Chondrocyte (in vitro differentiated cells): ENCODE data around the gene COL19A1. TPM values are rescaled to one million over a fixed set of nuclear protein-coding genes. Genes with fewer than 3 reads are reported as not detected.

Source experiments
- DNase-seq: peaks from one replicate; pipeline ENCODE4 v3.0.0; 2021; ENCODE audit warnings: mixed read lengths, low spot score
- H3K27ac Mint-ChIP-seq: one replicate; pipeline ENCODE4 v1.8.0; 2021; ENCODE audit warnings: mild to moderate bottlenecking, moderate library complexity, mixed read lengths; ENCODE audit not compliant: unreplicated experiment
- H3K27me3 Mint-ChIP-seq: 2 replicates; pipeline ENCODE4 v1.8.0; 2021; ENCODE audit warnings: low read depth, mixed read lengths
- H3K36me3 Mint-ChIP-seq: 2 replicates; pipeline ENCODE4 v1.8.0; 2021; ENCODE audit warnings: low read depth, mixed read lengths
- H3K4me1 Mint-ChIP-seq: 2 replicates; pipeline ENCODE4 v1.8.0; 2021; ENCODE audit warnings: low read depth, mild to moderate bottlenecking, mixed read lengths
- H3K4me3 Mint-ChIP-seq: one replicate; pipeline ENCODE4 v1.8.0; 2021; ENCODE audit warnings: mild to moderate bottlenecking, moderate library complexity, mixed read lengths; ENCODE audit not compliant: unreplicated experiment
- H3K9me3 Mint-ChIP-seq: 2 replicates; pipeline ENCODE4 v1.8.0; 2021; ENCODE audit warnings: low read depth, mixed read lengths
- total RNA-seq: library from RNA; stranded (reverse); gene quantifications from 3 replicates; pipeline ENCODE4 v1.2.1, GENCODE V29; 2021
- TF ChIP-seq, protein P1 (sequence below): fragments of 200-600 bp; sonication (generic); IDR thresholded peaks from 2 replicates; pipeline ENCODE4 v1.5.0; 2021; ENCODE audit warnings: antibody characterized with exemption, mild to moderate bottlenecking, moderate library complexity

Gene COL19A1
- total RNA-seq, 1 donor from 2014 or later: 2.0 TPM

DNA sequence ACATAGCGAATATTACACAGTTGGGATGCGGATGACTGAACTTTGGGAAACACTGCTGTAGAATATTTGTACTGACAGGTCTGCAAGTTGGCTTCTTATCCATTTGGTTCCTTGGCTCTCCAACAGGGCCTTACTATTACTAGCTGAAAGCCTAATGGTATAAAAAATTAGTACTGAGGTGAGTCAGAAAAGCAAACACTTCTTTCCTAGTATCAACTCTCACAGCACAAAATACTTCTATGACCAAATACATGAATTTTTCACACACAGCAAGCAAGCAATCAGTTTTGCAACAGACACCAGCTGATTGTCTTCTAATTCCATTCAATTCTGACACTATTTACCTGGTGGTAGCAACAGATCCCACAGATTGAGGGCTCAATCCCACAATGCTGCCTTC, 268.2 kb downstream of the COL19A1 start:
- Mint-ChIP-seq H3K36me3 (no peaks in the 10 kb centered on the region), H3K27me3 (peaks cover 2% of the 10 kb centered on the region), H3K27ac (no peak overlapping the region), H3K4me1 (no peaks in the 10 kb centered on the region), H3K9me3 (no peaks in the 10 kb centered on the region), H3K4me3 (no peak overlapping the region)
- TF ChIP-seq, protein P1, sequence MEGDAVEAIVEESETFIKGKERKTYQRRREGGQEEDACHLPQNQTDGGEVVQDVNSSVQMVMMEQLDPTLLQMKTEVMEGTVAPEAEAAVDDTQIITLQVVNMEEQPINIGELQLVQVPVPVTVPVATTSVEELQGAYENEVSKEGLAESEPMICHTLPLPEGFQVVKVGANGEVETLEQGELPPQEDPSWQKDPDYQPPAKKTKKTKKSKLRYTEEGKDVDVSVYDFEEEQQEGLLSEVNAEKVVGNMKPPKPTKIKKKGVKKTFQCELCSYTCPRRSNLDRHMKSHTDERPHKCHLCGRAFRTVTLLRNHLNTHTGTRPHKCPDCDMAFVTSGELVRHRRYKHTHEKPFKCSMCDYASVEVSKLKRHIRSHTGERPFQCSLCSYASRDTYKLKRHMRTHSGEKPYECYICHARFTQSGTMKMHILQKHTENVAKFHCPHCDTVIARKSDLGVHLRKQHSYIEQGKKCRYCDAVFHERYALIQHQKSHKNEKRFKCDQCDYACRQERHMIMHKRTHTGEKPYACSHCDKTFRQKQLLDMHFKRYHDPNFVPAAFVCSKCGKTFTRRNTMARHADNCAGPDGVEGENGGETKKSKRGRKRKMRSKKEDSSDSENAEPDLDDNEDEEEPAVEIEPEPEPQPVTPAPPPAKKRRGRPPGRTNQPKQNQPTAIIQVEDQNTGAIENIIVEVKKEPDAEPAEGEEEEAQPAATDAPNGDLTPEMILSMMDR: no peak
- DNase-seq: no peak

DNA sequence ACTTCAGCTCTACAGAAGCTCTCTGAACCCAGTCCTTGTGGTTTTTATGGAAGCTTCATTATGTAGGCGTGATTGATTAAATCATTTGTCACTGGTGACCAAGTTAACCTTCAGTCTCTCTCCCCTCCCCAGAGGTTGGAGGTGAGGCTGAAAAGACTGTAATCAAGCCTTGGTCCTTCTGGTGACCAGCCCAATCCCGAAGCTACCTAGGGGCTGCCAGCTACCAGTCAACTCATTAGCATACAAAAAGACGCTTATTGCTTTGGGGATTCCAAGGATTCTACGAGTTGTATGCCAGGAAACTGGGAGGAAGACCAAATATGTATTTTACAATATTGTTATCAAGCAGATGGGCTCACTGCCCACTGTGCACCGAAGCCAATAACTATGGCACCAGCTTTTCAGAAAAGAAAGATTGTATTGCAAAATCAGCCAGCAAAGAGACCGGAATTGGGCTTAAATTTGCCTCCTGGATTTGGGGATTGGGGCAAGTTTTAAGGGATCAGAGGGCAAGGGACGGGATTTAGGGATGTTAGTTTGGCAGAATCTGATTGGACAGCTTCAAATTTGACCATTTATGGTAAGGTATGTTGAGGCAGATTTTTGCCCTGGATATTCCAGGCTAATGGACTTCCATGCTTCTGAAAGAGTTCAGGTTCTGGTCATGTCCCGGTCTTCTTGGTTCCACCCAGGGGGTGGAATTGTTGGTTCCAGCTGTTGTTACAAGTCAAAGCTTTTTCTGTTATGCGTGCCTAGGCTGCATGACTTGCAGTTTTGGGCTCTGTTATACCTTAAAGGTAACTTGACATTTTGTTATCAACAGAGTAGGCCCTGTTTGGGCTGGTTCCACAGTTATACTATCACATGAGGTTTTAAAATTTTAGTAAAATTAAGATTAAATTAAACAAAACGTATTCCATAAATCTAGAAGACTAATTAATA, 269.1 kb downstream of the COL19A1 start:
- H3K4me3 Mint-ChIP-seq: no peak overlapping the region
- no peak for DNase-seq
- H3K36me3 Mint-ChIP-seq: no peaks in the 10 kb centered on the region
- H3K9me3 Mint-ChIP-seq: no peaks in the 10 kb centered on the region
- TF ChIP-seq, protein P1: no peak
- no peaks in the 10 kb centered on the region for H3K4me1 Mint-ChIP-seq
- H3K27ac Mint-ChIP-seq: no peak overlapping the region
- H3K27me3 Mint-ChIP-seq: peaks cover 2% of the 10 kb centered on the region

DNA sequence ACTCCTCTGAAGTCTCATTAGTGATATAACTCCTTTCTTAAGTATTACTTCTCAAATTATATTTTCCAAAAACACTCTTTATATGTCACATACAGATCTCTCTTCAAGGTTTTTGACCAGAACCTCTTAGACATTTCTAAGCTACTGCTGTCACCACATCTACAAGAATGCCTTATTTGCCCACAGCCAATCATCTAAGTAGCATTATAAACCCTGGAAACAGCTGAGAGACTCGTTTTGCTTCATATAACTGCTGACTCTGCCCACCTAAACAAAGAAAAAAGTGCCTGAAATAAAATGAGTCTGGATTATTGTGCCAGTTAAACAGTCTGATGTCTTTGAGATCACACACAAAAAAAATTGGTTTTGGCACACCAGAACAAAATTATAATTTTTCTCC, 270.6 kb downstream of the COL19A1 start:
- no peaks in the 10 kb centered on the region for H3K9me3 Mint-ChIP-seq
- no peaks in the 10 kb centered on the region for H3K4me1 Mint-ChIP-seq
- H3K27ac Mint-ChIP-seq: no peak overlapping the region
- H3K4me3 Mint-ChIP-seq: no peak overlapping the region
- no peak for DNase-seq
- TF ChIP-seq, protein P1: no peak
- peaks cover 2% of the 10 kb centered on the region for H3K27me3 Mint-ChIP-seq
- no peaks in the 10 kb centered on the region for H3K36me3 Mint-ChIP-seq

DNA sequence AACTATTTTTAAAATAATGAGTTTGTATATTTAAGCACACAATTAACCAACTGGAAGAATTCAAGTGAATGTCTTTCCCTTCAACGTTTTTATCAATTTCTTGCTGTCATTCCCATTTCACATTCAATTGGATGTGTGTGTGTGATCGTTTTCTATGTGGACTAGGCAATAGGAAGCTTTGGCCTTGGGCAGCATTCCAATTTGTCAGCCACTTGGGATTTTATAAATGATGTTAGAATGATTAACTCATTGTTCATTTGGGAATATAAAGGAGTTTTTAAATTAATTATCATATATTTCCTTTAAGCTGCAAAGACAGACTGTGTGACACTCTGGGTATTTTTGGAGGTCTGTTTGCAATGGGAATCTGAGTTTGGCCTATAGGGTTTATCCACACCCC, 274.1 kb downstream of the COL19A1 start:
- no peaks in the 10 kb centered on the region for H3K9me3 Mint-ChIP-seq
- peaks cover 2% of the 10 kb centered on the region for H3K27me3 Mint-ChIP-seq
- H3K27ac Mint-ChIP-seq: no peak overlapping the region
- DNase-seq: no peak
- no peaks in the 10 kb centered on the region for H3K36me3 Mint-ChIP-seq
- TF ChIP-seq, protein P1: no peak
- no peak overlapping the region for H3K4me3 Mint-ChIP-seq
- no peaks in the 10 kb centered on the region for H3K4me1 Mint-ChIP-seq

DNA sequence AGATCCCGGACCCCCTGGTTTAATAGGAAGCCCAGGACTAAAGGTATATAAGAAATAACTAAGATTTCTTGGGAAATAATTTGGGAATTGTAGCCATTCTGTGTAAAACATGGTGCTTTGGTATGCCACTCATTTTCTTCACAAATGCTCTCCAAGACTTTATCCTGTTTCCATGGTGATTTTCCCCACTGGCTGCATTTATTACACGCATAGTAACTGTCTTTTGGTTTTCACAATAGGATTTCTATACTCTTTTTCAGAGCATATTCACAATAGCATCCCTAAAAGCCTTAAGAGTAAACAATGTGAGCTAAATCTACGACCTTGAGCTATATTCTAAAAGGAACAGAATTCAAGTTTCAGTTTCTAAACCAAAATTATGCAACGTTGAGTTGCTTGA, 275.7 kb downstream of the COL19A1 start:
- H3K36me3 Mint-ChIP-seq: no peaks in the 10 kb centered on the region
- no peak for DNase-seq
- H3K27ac Mint-ChIP-seq: no peak overlapping the region
- peaks cover 2% of the 10 kb centered on the region for H3K27me3 Mint-ChIP-seq
- no peaks in the 10 kb centered on the region for H3K9me3 Mint-ChIP-seq
- H3K4me1 Mint-ChIP-seq: no peaks in the 10 kb centered on the region
- H3K4me3 Mint-ChIP-seq: no peak overlapping the region
- TF ChIP-seq, protein P1: no peak
